ENCODE results near the gene PCBP3. TPM values are rescaled to one million over a fixed set of nuclear protein-coding genes. Genes with fewer than 3 reads are reported as not detected.
A peak's percentile ranks its signal among the peaks of the same experiment; 100 is the strongest.

Gene PCBP3
- total RNA-seq, 1 donor from 2014 or later = 2.5 TPM

- Mint-ChIP-seq H3K4me3 (ENCODE audit: unreplicated experiment) (no peak overlapping the region), H3K9me3 (ENCODE audit: unreplicated experiment) (no peaks in the 10 kb centered on the region), H3K27me3 (ENCODE audit: unreplicated experiment) (no peaks in the 10 kb centered on the region), H3K4me1 (ENCODE audit: unreplicated experiment) (no peaks in the 10 kb centered on the region), H3K27ac (ENCODE audit: unreplicated experiment) (no peak overlapping the region), H3K36me3 (ENCODE audit: low read depth, unreplicated experiment) (no peaks in the 10 kb centered on the region)
- no peak for TF ChIP-seq CTCF (IDR thresholded peaks at IDR 0.05; ENCODE audit: unreplicated experiment)
- DNase-seq (ENCODE audit: low spot score) = no peak
Observed at GRCh38 chr21:45920824-45921600, 277.5 kb downstream of the PCBP3 start.

- Mint-ChIP-seq H3K27ac (ENCODE audit: unreplicated experiment) (no peak overlapping the region), H3K36me3 (ENCODE audit: low read depth, unreplicated experiment) (no peaks in the 10 kb centered on the region), H3K4me1 (ENCODE audit: unreplicated experiment) (peaks cover 4% of the 10 kb centered on the region), H3K9me3 (ENCODE audit: unreplicated experiment) (no peaks in the 10 kb centered on the region), H3K27me3 (ENCODE audit: unreplicated experiment) (no peaks in the 10 kb centered on the region), H3K4me3 (ENCODE audit: unreplicated experiment) (no peak overlapping the region)
- DNase-seq (ENCODE audit: low spot score) = no peak
- TF ChIP-seq CTCF (IDR thresholded peaks at IDR 0.05; ENCODE audit: unreplicated experiment) = no peak
Observed at GRCh38 chr21:45921917-45922316, 278.4 kb downstream of the PCBP3 start.

GRCh38 chr21:45922648-45923047, 279.1 kb downstream of the PCBP3 start:
- Mint-ChIP-seq H3K9me3 (ENCODE audit: unreplicated experiment) (no peaks in the 10 kb centered on the region), H3K27ac (ENCODE audit: unreplicated experiment) (no peak overlapping the region)

GRCh38 chr21:45923146-45923545, 279.6 kb downstream of the PCBP3 start:
- Mint-ChIP-seq H3K27ac (ENCODE audit: unreplicated experiment) (no peak overlapping the region), H3K4me3 (ENCODE audit: unreplicated experiment) (no peak overlapping the region), H3K36me3 (ENCODE audit: low read depth, unreplicated experiment) (no peaks in the 10 kb centered on the region), H3K27me3 (ENCODE audit: unreplicated experiment) (peaks cover 2% of the 10 kb centered on the region), H3K9me3 (ENCODE audit: unreplicated experiment) (no peaks in the 10 kb centered on the region), H3K4me1 (ENCODE audit: unreplicated experiment) (peaks cover 4% of the 10 kb centered on the region)
- peak; percentile 80 for DNase-seq (ENCODE audit: low spot score)
- peak; percentile 77 for TF ChIP-seq CTCF (IDR thresholded peaks at IDR 0.05; ENCODE audit: unreplicated experiment)

More at GRCh38 chr21:45922648-45923047, 279.1 kb downstream of the PCBP3 start:
- Mint-ChIP-seq H3K4me3 (ENCODE audit: unreplicated experiment) (no peak overlapping the region), H3K4me1 (ENCODE audit: unreplicated experiment) (peaks cover 4% of the 10 kb centered on the region), H3K36me3 (ENCODE audit: low read depth, unreplicated experiment) (no peaks in the 10 kb centered on the region), H3K27me3 (ENCODE audit: unreplicated experiment) (no peaks in the 10 kb centered on the region)
- TF ChIP-seq CTCF (IDR thresholded peaks at IDR 0.05; ENCODE audit: unreplicated experiment) = no peak
- DNase-seq (ENCODE audit: low spot score) = no peak

GRCh38 chr21:45926281-45926680, 282.8 kb downstream of the PCBP3 start:
- peaks cover 2% of the 10 kb centered on the region for H3K27me3 Mint-ChIP-seq (ENCODE audit: unreplicated experiment)
- DNase-seq (ENCODE audit: low spot score) = no peak
- no peaks in the 10 kb centered on the region for H3K36me3 Mint-ChIP-seq (ENCODE audit: low read depth, unreplicated experiment)
- H3K4me3 Mint-ChIP-seq (ENCODE audit: unreplicated experiment) = no peak overlapping the region
- H3K27ac Mint-ChIP-seq (ENCODE audit: unreplicated experiment) = no peak overlapping the region
- peaks cover 4% of the 10 kb centered on the region for H3K4me1 Mint-ChIP-seq (ENCODE audit: unreplicated experiment)
- no peaks in the 10 kb centered on the region for H3K9me3 Mint-ChIP-seq (ENCODE audit: unreplicated experiment)
- no peak for TF ChIP-seq CTCF (IDR thresholded peaks at IDR 0.05; ENCODE audit: unreplicated experiment)
